GM12864 (cell line): ENCODE measurements around the gene TCF15.

Source experiments
- DNase-seq: peaks from one replicate; pipeline ENCODE4 v3.0.0-alpha.2; 2011; ENCODE audit warnings: low read depth
- H3K4me3 ChIP-seq: 2 replicates; pipeline ENCODE4 v1.5.1; 2011; ENCODE audit warnings: mild to moderate bottlenecking, low read depth, low read length, control low read depth
- TF ChIP-seq, protein P1 (sequence below): IDR thresholded peaks from 2 replicates; pipeline ENCODE4 v1.5.1; 2011; ENCODE audit warnings: low read depth, mild to moderate bottlenecking, moderate library complexity, low read length, control low read depth, inconsistent platforms; ENCODE audit errors: missing control alignments

TCF15 gene

GRCh38 chr20:600736-601135, 9.4 kb downstream of the TCF15 start:
- no peak for DNase-seq

GRCh38 chr20:600141-600540, 10.0 kb downstream of the TCF15 start:
- no peak overlapping the region for H3K4me3 ChIP-seq
- TF ChIP-seq, protein P1, sequence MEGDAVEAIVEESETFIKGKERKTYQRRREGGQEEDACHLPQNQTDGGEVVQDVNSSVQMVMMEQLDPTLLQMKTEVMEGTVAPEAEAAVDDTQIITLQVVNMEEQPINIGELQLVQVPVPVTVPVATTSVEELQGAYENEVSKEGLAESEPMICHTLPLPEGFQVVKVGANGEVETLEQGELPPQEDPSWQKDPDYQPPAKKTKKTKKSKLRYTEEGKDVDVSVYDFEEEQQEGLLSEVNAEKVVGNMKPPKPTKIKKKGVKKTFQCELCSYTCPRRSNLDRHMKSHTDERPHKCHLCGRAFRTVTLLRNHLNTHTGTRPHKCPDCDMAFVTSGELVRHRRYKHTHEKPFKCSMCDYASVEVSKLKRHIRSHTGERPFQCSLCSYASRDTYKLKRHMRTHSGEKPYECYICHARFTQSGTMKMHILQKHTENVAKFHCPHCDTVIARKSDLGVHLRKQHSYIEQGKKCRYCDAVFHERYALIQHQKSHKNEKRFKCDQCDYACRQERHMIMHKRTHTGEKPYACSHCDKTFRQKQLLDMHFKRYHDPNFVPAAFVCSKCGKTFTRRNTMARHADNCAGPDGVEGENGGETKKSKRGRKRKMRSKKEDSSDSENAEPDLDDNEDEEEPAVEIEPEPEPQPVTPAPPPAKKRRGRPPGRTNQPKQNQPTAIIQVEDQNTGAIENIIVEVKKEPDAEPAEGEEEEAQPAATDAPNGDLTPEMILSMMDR = no peak

More at GRCh38 chr20:600736-601135, 9.4 kb downstream of the TCF15 start:
- no peak overlapping the region for H3K4me3 ChIP-seq
- TF ChIP-seq, protein P1 = no peak

GRCh38 chr20:598133-598850, 11.8 kb downstream of the TCF15 start:
- TF ChIP-seq, protein P1 = no peak
- H3K4me3 ChIP-seq = no peak overlapping the region
- DNase-seq = no peak

More at GRCh38 chr20:600141-600540, 10.0 kb downstream of the TCF15 start:
- DNase-seq = no peak

DNA sequence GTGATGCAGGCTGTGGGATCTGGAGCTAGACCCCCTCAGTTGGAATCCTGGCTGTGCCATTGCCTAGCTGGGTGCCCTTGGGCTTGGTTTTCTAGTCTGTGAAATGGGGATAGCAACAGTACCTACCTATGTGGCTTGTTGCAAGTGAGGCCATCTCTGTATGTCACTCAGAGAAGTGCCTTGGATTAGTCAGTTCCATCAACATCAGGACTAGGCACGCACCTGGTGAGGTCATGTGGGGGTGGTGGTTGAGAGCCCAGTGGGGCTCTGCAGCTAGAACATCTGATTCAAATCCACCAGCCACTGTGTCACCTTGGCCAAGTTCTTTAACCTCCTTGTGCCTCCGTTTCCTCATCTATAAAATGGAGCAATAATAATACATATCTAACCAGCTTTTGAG, 12.5 kb downstream of the TCF15 start:
- H3K4me3 ChIP-seq = no peak overlapping the region
- TF ChIP-seq, protein P1 = no peak
- DNase-seq = no peak

DNA sequence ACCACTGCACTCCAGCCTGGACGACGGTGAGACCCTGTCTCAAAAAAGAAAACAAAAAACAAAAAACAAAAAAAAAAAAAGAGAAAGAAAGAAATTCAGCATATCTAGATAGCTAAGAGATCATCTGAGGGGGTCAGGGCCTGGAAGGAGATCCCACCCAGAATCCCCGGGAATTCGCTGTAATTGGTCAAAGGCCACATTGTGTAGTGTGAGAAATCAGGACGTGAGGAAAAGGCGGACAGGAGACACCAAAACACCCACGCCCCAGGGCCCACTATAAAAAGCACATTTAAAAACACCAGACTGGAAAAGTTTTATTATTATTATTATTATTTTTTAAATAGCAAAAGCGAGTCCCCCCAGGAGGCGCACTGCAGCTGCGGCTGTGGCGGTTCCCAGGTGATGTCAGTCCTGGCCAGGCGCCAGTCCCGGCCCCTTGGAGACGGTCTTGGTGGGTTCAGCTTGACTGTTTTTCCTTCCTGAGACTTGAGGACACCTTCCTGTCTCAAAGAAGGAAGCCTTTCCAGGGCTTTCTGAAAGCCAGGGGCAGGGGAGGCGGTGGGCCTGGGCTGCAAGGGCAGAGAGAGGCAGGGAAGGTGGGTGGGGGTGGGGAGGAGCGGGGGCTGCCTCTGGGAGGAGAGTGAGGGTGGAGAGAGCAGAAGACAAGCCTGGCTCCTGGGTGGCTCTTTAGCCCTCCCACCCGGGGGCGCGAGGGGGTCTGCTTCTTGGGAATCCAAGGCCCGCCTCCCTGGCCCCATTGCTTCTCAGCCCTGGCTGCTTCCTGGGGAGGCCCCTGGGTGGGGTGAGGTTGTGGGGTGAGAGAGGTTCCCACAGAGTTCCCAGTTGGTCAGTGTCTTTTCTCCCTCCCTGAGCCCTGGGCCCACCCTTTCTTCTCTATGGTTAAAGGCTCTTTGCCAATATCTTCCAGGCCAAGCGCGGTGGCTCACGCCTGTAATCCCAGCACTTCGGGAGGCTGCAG, 14.5 kb downstream of the TCF15 start:
- TF ChIP-seq, protein P1 = no peak
- DNase-seq = no peak
- no peak overlapping the region for H3K4me3 ChIP-seq

DNA sequence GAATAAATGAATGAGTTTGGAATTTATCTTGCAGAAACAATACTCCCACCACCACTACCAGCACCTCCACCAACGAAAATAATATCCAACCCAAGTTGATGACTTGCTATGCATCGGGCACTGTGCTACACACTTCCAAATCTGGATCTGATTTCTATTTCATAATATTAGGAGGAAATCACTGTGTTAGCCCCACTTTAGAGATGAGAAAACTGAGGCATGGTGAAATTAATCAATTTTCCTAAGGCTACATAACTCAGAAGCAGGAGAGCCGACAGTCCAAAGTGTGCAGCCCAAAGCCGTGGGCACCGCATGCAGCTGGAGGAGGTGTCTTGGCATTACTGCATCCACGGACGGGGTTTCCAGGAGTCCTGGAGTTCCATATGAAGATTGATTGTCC, 17.6 kb downstream of the TCF15 start:
- no peak overlapping the region for H3K4me3 ChIP-seq
- no peak for DNase-seq
- TF ChIP-seq, protein P1 = no peak
